Testis (tissue), 2 donors: ENCODE measurements around the gene ICA1.

Experiments used
- POLR2A ChIP-seq: fragments of 450-650 bp; IDR thresholded peaks from one replicate; pipeline ENCODE4 v1.6.1; 2017; ENCODE audit warnings: antibody characterized with exemption, mild to moderate bottlenecking, moderate library complexity
- TF ChIP-seq, protein P1 (sequence below), 3 experiments: fragments of 450-650 bp in 2 of 3; fragments of 200-600 bp in 1 of 3; sonication (generic) in 1 of 3; IDR thresholded peaks; one replicate each; pipeline ENCODE4 v1.5.1; 2016 to 2019; ENCODE audit warnings: antibody characterized with exemption in 3 of 3, mild to moderate bottlenecking in 2 of 3, moderate library complexity in 1 of 3

GRCh38 chr7:8260871-8261694 lies 884 bp downstream of the ICA1 start:
- TF ChIP-seq, protein P1, sequence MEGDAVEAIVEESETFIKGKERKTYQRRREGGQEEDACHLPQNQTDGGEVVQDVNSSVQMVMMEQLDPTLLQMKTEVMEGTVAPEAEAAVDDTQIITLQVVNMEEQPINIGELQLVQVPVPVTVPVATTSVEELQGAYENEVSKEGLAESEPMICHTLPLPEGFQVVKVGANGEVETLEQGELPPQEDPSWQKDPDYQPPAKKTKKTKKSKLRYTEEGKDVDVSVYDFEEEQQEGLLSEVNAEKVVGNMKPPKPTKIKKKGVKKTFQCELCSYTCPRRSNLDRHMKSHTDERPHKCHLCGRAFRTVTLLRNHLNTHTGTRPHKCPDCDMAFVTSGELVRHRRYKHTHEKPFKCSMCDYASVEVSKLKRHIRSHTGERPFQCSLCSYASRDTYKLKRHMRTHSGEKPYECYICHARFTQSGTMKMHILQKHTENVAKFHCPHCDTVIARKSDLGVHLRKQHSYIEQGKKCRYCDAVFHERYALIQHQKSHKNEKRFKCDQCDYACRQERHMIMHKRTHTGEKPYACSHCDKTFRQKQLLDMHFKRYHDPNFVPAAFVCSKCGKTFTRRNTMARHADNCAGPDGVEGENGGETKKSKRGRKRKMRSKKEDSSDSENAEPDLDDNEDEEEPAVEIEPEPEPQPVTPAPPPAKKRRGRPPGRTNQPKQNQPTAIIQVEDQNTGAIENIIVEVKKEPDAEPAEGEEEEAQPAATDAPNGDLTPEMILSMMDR (IDR thresholded peaks at IDR 0.05): no peak
- no peak for TF ChIP-seq POLR2A
